ENCODE measurements around the gene BTD. TPM values are rescaled to one million over a fixed set of nuclear protein-coding genes. Genes with fewer than 3 reads are reported as not detected.
"Not testable (repeated sequence)": the region's sequence is repeated elsewhere in the genome, so short reads cannot be mapped to it uniquely, and the experiment has no call there.

The BTD gene
- total and polyA plus RNA-seq, 4 donors, result 13.1 to 33.3 (median 23.7) TPM

DNA sequence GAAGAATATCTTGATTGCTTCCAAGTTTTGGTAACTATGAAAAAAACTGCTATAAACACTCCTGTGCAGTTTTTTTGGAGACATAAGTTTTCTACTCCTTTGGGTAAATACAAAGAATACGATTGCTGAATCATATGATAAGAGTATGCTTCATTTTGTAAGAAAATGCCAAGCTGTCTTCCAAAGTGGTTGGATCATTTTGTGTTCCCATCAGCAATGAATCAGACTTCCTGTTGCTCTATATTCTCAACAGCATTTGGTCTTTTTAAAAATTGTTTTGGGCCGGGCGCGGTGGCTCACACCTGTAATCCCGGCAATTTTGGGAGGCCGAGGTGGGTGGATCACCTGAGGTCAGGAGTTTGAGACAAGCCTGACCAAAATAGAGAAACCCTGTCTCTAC is 14.5 kb downstream of the BTD start:
- H3K27ac ChIP-seq (ENCODE audit: low read depth, low read length), result no peak overlapping the region
- no peaks in the 10 kb centered on the region for H3K27me3 ChIP-seq (ENCODE audit: control insufficient read depth, insufficient read depth, low read length)
- no peaks in the 10 kb centered on the region for H3K4me1 ChIP-seq (ENCODE audit: control insufficient read depth, insufficient read depth, low read length)
- H3K36me3 ChIP-seq (ENCODE audit: control insufficient read depth, insufficient read depth, low read length), result no peaks in the 10 kb centered on the region
- peaks cover 7% of the 10 kb centered on the region for H3K9me3 ChIP-seq (ENCODE audit: control insufficient read depth, insufficient read depth, low read length)
- no CpG with 5 or more reads among the region's 6 CpGs for WGBS (ENCODE audit: insufficient coverage)
- no peak overlapping the region for H3K4me3 ChIP-seq (ENCODE audit: low read depth, low read length)
- no peak for DNase-seq (ENCODE audit: low read depth in 4 of 6, low spot score in 6 of 6)

DNA sequence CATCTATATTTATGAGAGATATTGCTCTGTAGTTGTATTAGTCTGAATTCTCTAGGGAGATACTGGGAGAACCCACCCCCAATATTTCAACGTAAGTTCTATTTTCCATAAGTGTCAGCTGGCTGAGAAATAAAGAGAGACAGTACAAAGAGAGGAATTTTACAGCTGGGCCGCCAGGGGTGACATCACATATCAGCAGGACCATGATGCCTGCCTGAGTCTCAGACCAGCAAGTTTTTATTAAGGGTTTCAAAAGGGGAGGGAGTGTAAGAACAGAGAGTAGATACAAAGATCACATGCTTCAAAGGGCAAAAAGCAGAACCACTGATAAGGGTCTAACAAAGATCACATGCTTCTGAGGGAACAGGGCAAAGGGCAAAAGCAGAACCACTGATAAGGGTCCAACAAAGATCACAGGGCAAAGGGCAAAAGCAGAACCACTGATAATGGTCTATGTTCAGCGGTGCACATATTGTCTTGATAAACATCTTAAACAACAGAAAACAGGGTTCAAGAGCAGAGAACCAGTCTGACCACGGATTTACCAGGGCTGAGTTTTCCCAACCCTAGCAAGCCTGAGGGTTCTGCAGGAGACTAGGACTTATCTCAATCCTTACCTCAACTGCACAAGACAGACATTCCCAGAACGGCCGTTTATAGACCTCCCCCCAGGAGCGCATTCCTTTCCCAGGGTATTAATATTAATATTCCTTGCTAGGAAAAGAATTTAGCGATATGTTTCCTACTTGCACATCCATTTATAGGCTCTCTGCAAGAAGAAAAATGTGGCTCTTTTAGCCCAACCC is 18.3 kb downstream of the BTD start:
- not testable (repeated sequence) for H3K36me3 ChIP-seq (ENCODE audit: control insufficient read depth, insufficient read depth, low read length); H3K9me3 ChIP-seq (ENCODE audit: control insufficient read depth, insufficient read depth, low read length); H3K27me3 ChIP-seq (ENCODE audit: control insufficient read depth, insufficient read depth, low read length); H3K4me1 ChIP-seq (ENCODE audit: control insufficient read depth, insufficient read depth, low read length); DNase-seq (ENCODE audit: low read depth in 4 of 6, low spot score in 6 of 6); H3K4me3 ChIP-seq (ENCODE audit: low read depth, low read length); H3K27ac ChIP-seq (ENCODE audit: low read depth, low read length)
- WGBS (ENCODE audit: insufficient coverage), result 93% methylated on average over 4 of the region's 8 CpGs

DNA sequence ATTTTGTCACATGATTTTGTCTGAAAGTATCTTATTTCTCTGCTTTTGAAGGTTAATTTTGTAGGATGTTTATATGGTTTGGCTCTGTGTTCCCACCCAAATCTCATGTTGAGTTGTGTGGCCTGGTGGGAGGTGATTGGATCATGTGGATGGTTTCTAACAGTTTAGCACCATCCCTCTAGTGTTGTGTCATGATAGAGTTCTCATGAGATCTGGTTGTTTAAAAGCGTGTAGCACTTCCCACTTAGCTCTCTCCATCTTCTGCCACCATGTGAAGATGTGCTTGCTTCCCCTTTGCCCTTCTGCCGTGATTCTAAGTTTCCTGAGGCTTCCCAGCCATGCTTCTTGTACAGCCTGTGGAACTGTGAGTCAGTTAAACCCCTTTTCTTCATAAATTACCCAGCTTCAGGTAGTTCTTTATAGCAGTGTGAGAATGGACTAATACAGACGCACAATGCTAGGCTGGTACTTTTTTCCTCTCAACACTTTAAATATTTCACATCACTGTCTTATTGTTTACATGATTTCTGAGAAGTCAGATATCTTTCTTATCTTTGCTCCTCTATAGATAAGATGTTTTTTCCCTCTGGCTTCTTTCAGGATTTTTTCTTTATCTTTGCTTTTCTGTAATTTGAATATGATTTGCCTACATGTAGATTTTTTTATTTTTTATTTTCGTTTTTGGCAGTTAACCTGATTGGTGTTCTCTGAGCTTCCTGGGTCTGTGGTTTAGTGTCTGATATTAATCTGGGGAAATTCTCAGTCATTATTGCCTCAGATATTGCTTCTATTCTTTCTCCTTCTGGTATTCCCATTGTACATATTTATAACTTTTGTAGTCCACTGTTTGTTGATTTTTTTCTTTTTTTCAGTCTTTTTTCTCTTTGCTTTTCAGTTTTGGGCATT is 22.2 kb downstream of the BTD start:
- no peak overlapping the region for H3K4me3 ChIP-seq (ENCODE audit: low read depth, low read length)
- no peaks in the 10 kb centered on the region for H3K36me3 ChIP-seq (ENCODE audit: control insufficient read depth, insufficient read depth, low read length)
- no peak overlapping the region for H3K27ac ChIP-seq (ENCODE audit: low read depth, low read length)
- peaks cover 5% of the 10 kb centered on the region for H3K9me3 ChIP-seq (ENCODE audit: control insufficient read depth, insufficient read depth, low read length)
- no peak for DNase-seq (ENCODE audit: low read depth in 4 of 6, low spot score in 6 of 6)
- 100% methylated on average over 2 of the region's 4 CpGs for WGBS (ENCODE audit: insufficient coverage)
- H3K4me1 ChIP-seq (ENCODE audit: control insufficient read depth, insufficient read depth, low read length), result no peaks in the 10 kb centered on the region
- no peaks in the 10 kb centered on the region for H3K27me3 ChIP-seq (ENCODE audit: control insufficient read depth, insufficient read depth, low read length)

DNA sequence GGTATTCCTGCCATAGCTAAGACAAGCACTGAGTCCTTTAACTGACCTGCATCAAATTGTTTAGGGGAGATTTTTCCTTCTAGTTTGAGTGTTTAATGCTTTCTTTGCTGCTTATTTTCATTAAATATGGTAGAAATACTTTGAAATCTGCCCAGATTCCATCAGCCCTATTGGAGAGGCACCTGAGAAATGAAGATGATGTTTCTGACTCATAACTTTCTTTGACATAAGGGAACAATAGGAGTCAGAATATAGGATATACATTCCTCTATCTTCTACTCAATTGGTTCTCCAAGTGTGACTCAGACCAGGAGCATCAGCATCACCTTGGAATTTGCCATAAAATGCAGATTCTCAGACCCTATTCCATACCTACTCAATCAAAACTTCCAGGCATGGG is 27.4 kb downstream of the BTD start:
- H3K27me3 ChIP-seq (ENCODE audit: control insufficient read depth, insufficient read depth, low read length), result no peaks in the 10 kb centered on the region
- no peak overlapping the region for H3K27ac ChIP-seq (ENCODE audit: low read depth, low read length)
- H3K4me3 ChIP-seq (ENCODE audit: low read depth, low read length), result no peak overlapping the region
- no peak for DNase-seq (ENCODE audit: low read depth in 4 of 6, low spot score in 6 of 6)
- no peaks in the 10 kb centered on the region for H3K9me3 ChIP-seq (ENCODE audit: control insufficient read depth, insufficient read depth, low read length)
- peaks cover 19% of the 10 kb centered on the region for H3K4me1 ChIP-seq (ENCODE audit: control insufficient read depth, insufficient read depth, low read length)
- peaks cover 4% of the 10 kb centered on the region for H3K36me3 ChIP-seq (ENCODE audit: control insufficient read depth, insufficient read depth, low read length)

DNA sequence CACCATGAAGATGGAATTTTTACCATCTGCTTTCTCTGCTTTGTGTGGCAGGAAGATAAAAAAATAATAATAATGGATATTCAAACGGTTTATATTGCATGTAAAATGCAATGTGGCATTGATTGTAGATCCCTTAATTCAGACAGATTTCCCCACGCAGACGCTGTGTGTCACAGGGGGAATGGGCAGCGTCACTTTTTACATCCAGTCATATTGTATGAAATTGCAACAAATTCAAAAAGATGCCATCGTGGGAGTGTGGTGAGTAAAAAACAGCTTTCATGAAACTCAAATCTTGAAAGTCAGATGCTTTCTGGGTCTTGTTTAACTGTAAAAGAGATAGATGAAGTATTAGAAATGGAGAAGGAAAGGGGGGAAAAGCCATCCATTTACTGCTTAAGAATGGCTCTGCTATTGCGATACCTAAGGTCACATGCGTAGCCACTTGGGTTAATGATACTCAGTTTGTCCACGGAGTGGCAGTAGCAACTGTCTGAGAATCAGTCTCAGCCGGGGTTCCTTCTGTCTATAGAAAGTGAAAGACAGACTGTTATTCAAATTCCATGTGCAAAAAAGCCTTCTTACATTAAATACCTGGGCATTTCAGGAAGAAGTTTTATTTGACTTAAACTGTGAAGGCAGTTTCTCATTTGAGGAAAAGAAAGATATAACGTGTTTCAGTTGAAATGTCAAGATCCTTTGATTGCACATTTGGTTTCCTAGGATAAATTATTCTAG is 28.5 kb downstream of the BTD start:
- 42% methylated on average over 3 of the region's 10 CpGs for WGBS (ENCODE audit: insufficient coverage)
- peak in 3 of 6 donors; percentile 65 to 88 (median 86) for DNase-seq (ENCODE audit: low read depth in 4 of 6, low spot score in 6 of 6)
- H3K4me1 ChIP-seq (ENCODE audit: control insufficient read depth, insufficient read depth, low read length), result peaks cover 22% of the 10 kb centered on the region
- peak overlapping the region; percentile 87 for H3K27ac ChIP-seq (ENCODE audit: low read depth, low read length)
- peaks cover 4% of the 10 kb centered on the region for H3K36me3 ChIP-seq (ENCODE audit: control insufficient read depth, insufficient read depth, low read length)
- no peaks in the 10 kb centered on the region for H3K9me3 ChIP-seq (ENCODE audit: control insufficient read depth, insufficient read depth, low read length)
- peak overlapping the region; percentile 24 for H3K4me3 ChIP-seq (ENCODE audit: low read depth, low read length)
- no peaks in the 10 kb centered on the region for H3K27me3 ChIP-seq (ENCODE audit: control insufficient read depth, insufficient read depth, low read length)

DNA sequence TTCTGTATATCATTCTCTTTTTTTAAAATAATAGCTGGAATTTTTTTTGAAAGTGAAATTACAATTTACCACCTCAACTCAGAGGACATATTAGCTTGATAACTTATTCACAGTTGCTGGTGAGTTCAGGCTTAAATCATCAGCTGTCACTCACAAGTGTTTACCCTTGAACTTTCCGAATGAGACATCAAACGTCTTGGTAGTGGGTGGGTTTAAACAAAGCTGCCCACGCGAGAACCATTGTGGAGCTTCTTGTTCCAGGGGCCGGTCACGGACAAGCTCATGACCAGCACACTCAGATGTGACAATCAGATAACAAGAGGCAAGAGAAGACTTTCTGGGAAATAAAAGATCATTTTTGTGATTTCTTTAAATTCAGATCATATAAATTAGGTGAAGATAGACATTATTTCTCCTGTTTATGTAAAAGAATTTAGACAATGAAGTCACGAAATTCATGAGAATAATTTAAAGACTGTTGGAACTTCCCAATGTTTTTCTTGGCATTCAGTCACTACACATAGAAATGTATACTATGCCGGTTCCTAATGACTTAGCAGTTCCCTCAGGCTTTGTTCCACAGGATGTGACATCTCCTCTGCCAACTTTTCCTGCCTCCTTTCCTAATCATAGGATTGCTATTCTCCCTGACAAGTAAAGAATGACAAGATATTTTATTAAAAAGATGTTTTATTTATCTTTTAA is 29.3 kb downstream of the BTD start:
- peaks cover 4% of the 10 kb centered on the region for H3K36me3 ChIP-seq (ENCODE audit: control insufficient read depth, insufficient read depth, low read length)
- H3K9me3 ChIP-seq (ENCODE audit: control insufficient read depth, insufficient read depth, low read length), result no peaks in the 10 kb centered on the region
- peak overlapping the region; percentile 87 for H3K27ac ChIP-seq (ENCODE audit: low read depth, low read length)
- peak in 1 of 6 donors; percentile 50 for DNase-seq (ENCODE audit: low read depth in 4 of 6, low spot score in 6 of 6)
- 9% methylated on average over 5 of the region's 8 CpGs for WGBS (ENCODE audit: insufficient coverage)
- H3K27me3 ChIP-seq (ENCODE audit: control insufficient read depth, insufficient read depth, low read length), result no peaks in the 10 kb centered on the region
- peaks cover 28% of the 10 kb centered on the region for H3K4me1 ChIP-seq (ENCODE audit: control insufficient read depth, insufficient read depth, low read length)
- peak overlapping the region; percentile 24 for H3K4me3 ChIP-seq (ENCODE audit: low read depth, low read length)

DNA sequence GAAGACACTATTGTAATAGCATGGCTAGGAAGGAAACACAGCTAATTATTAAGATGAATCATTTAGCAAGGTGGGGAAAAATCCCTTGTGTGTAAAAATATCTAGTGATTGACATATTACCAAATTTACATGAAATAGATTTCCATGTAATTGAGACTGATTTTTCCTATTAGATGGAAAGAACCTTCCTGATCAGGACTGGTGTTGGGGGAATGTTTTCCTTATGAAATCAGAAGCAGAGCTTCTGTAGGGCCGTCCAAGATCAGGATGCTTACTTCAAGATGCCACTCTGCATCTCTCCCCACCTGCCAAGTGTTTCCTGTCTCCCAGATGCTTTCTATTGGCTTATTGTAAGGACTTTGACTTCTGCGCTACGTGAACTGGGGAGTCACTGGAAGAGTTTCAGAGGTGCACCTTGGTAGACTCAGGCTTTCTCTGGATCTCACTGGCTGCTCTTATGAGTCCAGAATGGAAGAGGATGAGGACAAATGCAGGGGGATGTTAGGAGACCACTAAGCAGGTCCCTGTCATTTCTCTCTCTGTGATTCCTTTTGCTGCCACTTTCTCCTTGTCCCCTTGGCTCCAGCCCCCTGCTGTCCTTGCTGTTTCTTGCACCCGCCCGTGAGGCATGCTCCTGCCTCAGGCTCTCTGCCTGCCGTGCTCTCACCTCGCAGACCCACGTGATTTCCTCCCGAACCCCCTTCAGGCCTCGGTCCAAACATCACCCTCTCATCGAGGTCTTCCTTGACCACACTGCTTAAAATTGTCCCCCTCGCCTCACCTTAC is 30.1 kb downstream of the BTD start:
- Histone ChIP-seq H3K27me3 (ENCODE audit: control insufficient read depth, insufficient read depth, low read length) (no peaks in the 10 kb centered on the region), H3K9me3 (ENCODE audit: control insufficient read depth, insufficient read depth, low read length) (no peaks in the 10 kb centered on the region), H3K4me3 (ENCODE audit: low read depth, low read length) (no peak overlapping the region), H3K36me3 (ENCODE audit: control insufficient read depth, insufficient read depth, low read length) (peaks cover 4% of the 10 kb centered on the region), H3K4me1 (ENCODE audit: control insufficient read depth, insufficient read depth, low read length) (peaks cover 36% of the 10 kb centered on the region), H3K27ac (ENCODE audit: low read depth, low read length) (peak overlapping the region; percentile 87)
- DNase-seq (ENCODE audit: low read depth in 4 of 6, low spot score in 6 of 6), result no peak
- WGBS (ENCODE audit: insufficient coverage), result 87% methylated on average over 11 of the region's 12 CpGs

DNA sequence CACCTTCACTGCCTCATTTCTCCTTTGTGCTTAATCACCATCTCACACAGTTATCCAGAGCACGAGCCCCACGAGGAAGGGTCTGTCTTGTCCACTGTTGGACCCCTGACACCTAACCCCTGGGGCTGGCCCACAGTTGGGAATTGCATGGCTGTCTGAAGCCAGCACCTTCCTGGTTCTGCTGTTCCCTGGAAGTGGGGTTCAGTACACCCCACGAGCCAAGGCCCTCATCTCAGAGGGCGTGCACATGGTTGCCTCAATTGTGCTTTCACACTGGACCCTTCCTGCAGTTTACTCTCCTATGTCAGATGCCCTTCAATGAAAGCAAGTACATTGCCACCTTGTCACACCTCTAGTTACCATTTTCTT is 30.7 kb downstream of the BTD start:
- Histone ChIP-seq H3K4me3 (ENCODE audit: low read depth, low read length) (no peak overlapping the region), H3K4me1 (ENCODE audit: control insufficient read depth, insufficient read depth, low read length) (peaks cover 36% of the 10 kb centered on the region), H3K27me3 (ENCODE audit: control insufficient read depth, insufficient read depth, low read length) (no peaks in the 10 kb centered on the region), H3K27ac (ENCODE audit: low read depth, low read length) (peak overlapping the region; percentile 87), H3K9me3 (ENCODE audit: control insufficient read depth, insufficient read depth, low read length) (no peaks in the 10 kb centered on the region), H3K36me3 (ENCODE audit: control insufficient read depth, insufficient read depth, low read length) (peaks cover 4% of the 10 kb centered on the region)
- DNase-seq (ENCODE audit: low read depth in 4 of 6, low spot score in 6 of 6), result no peak
- 94% methylated on average over 4 of the region's 4 CpGs for WGBS (ENCODE audit: insufficient coverage)
